Left ventricle myocardium superior (tissue), 1 donor: ENCODE measurements around the gene PLLP. TPM values are rescaled to one million over a fixed set of nuclear protein-coding genes. Genes with fewer than 3 reads are reported as not detected.
A peak's percentile ranks its signal among the peaks of the same experiment; 100 is the strongest.
"Not testable (repeated sequence)": the region's sequence is repeated elsewhere in the genome, so short reads cannot be mapped to it uniquely, and the experiment has no call there.

Experiments
- ATAC-seq: fragments of 200-7000 bp; cut with Tn5 transposase; one replicate; pipeline ENCODE4 v1.9.1; 2020; ENCODE audit warnings: mild to moderate bottlenecking, moderate library complexity
- DNase-seq: peaks from one replicate; pipeline ENCODE4 v3.0.0-alpha.2; 2020
- intact Hi-C: fragments of 100-400 bp; cut with micrococcal nuclease; formaldehyde crosslinking; loops from one replicate; pipeline ENCODE4 v1.11.0; 2022
- total RNA-seq: library from RNA; stranded (reverse); fragmentation: NEBNext Ultra II Directional; extraction: Animal tissue kit (Norgen Biotek cat#: 25700); gene quantifications from one replicate; pipeline ENCODE4 v1.2.1, GENCODE V29; 2021
- donor health status: DM: no; HTN: yes; CAD: no; lungs with severe emphysema.

PLLP gene
- total RNA-seq, 1 donor from 2014 or later: 3.1 TPM

DNA sequence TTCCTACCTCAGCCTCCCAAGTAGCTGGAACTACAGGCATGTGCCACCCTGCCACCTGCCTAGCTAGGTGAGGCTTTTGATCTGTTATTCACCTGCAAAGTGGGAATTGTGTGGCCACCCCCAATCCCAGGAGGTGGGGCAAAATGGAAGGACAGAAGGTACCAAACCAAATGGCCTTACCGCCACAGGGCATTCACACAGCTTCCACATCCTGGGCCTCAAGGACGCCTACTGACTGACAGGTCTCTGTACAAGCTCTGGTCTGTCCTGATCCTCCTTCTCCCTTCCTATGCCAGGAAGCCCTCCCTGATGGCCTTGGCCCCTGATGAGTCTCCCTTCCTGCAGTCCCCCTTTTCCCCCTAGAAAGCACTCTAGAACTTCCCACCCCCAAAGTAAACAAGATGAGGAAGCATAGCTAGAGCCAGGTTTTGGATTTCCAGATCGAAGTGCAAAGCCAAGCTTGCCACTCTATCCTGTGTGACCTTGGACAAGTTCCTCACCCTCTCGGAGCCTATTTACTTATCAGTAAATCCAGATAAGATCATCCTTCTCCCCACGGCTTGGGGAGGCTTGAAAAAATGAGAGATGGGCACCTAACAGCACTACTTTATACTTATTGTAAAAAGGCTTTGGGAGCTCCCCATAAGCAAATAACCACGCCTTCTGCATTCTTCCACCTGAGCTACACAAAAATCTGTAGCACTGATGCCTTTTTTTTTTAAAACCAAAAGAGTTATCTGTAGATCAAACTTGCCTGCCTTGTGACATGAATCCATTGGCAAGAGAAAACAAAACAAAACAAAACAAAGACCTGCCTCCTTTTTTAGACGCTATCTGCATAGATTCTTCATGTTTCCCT is 4.5 kb downstream of the PLLP start:
- ATAC-seq (no peak), DNase-seq (no peak)
- intact Hi-C loops: no loop called here

DNA sequence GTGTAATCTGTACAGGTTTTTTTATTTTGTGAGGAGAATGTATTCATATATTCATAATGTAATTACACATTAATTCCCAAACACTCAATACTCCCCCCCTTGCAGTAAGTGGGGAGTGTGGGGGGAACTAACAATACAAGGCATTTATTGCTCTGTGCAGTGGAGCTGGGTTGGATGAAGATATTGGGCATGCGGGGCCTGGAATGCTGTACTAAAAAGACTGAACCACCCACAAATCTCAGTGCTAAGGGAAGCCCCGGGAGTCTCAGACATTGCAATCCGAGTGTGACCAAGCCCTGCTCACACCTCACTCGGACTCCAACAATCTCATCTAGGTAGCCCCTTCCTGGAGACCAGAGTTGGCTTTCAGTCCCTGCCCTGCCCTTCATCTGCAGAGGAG is 6.0 kb downstream of the PLLP start:
- DNase-seq (no peak), ATAC-seq (no peak)
- intact Hi-C loops: no loop called here

DNA sequence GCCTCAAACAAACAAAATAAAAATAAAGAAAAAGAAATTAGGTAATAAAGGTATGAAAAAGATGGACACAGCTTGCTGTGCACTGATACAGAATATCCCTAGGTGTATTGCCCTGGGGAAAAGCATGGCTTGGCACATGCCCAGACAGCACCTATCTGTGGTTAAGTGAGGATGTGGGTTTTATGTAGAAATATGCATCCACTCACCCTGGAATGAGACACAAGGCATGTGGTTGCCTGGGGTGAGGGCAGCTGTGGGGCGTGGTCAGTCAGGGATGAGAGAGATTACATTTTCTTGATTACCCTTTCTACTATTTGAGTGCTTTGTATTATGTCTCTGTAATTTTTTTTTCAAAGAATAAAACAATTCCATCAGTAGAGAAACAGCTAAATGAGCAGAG is 6.9 kb downstream of the PLLP start:
- intact Hi-C loops: no loop called here
- ATAC-seq (no peak), DNase-seq (no peak)

DNA sequence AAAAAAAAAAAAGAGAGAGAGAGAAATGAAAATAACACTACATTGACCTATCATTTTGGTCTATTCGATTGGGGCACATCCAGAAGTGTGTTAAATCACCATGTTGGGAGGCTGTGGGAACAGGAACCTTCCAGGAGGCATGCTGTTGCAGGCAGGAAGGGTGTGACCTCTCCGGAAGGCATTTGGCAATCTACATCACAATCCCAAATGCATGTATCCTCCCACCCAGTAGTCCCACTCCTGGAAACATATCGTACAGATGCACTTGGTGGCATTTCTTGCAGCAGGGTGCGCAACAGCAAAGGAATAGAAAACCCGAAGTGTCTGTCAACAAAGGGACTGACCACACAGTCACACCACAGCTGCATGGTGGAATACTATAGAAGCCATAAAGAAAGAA is 7.9 kb downstream of the PLLP start:
- ATAC-seq: peak; percentile 79
- DNase-seq: no peak
- intact Hi-C loops: no loop called here

DNA sequence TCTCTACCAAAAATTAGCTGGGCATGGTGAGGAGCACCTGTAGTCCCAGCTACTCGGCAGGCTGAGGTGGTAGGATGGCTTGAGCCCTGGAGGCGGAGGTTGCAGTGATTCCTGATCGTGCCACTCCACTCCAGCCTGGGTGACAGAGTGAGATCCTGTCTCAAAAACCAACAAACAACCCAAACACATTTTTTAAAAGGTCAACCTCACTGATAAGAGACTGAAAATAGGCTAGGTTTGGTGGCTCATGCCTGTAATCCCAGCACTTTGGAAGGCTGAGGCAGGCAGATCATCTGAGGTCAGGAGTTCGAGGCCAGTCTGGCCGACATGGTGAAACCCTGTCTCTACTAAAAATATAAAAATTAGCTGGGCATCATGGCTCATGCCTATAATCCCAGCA is 8.5 kb downstream of the PLLP start:
- intact Hi-C loops, DNase-seq, ATAC-seq: not testable (repeated sequence)

DNA sequence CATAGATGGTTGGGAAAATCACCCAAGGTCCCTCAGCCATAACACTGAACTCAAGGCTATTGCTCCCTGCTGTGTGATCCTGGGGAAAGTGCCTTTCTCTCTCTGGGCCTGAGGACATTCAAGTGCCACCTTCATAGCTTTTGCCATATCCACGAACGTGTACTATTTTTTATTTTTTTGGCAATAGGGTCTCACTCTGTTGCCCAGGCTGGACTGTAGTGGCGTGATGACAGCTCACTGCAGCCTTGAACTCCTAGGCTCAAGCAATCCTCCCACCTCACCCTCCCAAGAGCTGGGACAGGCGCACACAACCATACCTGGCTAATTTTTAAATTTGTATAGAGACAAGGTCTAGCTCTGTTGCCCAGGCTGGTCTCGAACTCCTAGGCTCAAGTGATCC is 10.6 kb downstream of the PLLP start:
- ATAC-seq (no peak), DNase-seq (no peak)
- intact Hi-C loops: no loop called here

DNA sequence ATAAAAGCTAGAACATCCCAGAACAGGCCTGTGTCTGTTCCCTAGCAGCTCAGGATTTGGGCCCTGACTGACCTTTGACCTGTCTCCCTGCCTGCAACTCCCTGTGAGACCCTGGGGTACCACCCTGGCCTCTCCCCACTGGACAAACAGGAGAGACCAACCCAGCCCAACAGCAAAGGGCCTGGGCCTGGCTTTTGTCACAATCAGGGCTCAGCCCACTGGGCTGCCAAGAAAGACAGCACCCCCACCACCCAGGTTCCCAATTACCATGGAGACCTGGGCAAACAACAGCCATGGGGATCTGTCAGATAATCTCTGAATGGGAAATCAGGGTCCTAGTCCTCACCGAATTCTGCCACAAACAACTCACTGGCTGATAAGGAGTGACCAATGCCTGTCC is 11.1 kb downstream of the PLLP start:
- ATAC-seq (no peak), DNase-seq (no peak)
- intact Hi-C loops: no loop called here

DNA sequence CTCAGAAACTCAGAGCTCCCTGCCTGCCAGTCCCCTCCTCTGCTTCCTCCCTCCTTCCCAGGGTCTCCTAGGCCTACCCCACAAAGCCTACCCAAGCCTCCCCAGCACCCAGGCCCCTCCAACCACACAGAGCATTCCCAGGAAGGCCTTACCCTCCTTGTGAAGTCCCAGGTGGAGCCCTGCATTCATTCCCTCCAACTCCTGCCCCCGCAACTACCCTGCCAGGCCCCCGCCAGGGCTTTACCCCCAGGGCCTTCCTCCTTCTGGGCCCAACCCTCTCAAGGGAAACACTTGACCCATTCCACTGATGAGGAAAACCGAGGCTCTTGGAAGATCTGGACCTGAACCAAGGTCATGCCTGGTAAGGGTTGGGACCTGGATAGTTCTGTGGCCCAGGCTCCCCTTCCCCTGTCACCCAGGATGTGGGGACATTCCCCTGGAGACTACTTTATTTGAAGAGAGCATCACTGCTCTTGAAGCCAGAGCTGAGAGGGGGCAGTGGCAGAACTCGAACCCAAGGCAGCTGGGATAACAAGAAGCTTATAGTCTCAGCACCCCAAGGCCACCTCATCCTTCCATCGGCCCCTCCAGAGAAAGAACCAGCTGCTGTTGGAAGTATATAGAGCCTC is 12.5 kb downstream of the PLLP start:
- DNase-seq (no peak), ATAC-seq (no peak)
- intact Hi-C loops: no loop called here

DNA sequence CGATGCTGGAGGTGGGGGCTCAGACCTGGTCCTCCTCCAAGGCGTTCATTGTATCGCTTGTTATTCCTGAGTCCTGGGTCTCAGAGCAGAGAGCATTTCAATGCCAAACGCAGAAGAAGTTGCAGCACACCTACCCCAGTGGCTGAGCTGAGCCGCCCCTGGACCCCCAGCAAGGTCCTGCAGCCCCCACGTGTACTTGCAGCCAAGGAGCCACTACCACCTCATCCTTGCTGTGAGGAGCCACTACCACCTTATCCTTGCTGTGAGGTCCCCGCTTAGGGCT is 13.5 kb downstream of the PLLP start:
- DNase-seq (no peak), ATAC-seq (no peak)
- intact Hi-C loops: no loop called here

DNA sequence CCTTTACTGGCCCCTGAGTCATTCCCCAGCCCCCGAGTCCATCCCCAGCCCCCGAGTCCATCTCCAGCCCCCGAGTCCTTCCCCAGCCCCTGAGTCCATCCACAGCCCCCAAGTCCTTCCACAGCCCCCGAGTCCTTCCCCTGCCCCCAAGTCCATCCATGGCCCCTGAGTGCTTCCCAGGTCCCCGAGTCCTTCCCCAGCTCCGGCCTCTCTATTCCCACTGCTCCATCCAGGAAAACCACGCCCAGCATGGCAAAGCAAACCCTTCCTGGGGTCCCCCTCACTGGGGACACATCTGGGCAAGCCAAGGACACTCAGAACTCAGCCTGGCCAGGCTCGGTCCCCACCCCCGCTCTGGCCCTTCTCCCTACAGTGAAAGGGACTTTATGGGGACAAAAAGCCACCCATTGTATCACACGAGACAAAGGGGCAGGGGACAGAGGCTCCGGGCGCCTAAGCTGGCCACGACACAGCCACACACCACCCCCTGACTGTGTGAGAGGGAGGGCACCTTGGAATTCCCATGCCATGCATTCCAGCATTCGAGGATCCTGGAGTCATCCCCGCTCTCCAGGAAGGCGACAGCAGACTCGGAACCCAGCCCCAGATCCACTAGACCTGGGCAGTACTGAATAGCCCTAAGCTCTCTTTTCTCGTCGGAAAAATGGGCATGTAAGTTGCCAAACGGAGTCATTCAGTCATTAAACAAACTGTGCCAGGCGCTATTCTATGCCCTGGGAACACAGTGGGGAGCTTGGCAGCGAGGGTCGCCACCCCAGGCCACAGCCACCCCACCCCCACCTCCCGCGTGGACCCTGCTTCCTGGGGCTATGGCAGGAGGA is 14.0 kb downstream of the PLLP start:
- no peak for DNase-seq
- ATAC-seq: no peak
- intact Hi-C loops: no loop called here

DNA sequence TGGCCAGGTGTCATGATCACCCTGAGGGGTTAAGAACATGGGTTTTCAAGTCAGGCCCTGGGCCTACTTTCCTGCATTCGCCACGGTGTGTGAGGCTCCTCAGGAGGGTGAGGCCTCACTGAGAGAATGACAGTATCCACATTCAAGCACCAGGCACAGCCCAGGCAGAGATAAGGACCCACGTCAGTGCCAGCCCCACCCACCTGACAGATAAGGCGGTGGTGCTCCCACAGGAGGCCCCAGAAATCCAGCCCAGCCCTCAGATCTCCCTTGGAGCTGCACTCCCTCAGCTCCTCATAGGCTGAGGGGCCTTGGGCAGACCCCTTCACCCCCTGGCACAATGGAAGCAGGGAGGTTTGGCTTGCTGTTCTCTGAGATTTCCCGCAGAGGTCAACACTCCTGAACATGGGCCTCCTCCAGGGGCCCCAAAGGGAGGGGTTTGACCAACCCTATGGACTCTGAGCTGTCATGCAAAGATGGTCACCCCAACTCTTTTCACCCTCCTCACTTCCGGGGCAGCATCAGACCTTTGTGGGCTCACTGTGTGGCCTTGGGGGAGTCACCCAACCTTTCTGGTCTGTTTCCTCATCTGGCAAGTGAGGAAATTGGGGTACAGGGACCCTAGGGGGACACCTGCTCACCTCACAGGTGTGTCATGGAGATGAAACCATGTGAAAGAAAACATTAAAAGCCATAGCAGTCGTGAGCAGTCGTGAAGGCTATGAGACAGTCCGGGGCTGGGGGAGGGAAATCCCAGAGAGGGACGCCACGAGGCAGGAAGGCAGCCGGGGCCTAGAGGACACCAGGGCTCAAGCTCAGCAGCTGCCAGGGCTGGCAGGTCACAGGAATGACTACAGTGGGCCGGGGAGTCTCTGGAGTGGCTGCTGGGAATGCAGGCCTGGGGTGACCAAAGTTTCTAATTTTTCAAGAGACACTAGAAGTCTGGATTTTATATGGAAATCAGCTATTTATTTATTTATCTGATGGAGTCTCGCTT is 15.4 kb downstream of the PLLP start:
- ATAC-seq (peak; percentile 75), DNase-seq (peak; percentile 80)
- intact Hi-C loops: no loop called here

DNA sequence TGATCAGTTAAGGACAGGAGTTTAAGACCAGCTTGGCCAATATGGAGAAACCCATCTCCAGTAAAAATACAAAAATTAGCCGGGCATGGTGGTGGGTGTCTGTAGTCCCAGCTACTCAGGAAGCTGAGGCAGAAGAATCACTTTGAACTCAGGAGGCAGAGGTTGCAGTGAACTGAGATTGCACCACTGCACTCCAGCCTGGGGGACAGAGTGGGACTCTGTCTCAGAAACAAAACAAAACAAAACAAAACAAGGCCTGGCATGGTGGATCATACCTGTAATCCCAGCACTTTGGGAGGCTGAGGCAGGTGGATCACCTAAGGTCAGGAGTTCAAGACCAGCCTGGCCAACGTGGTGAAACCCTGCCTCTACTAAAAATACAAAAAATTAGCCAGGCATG is 17.1 kb downstream of the PLLP start:
- ATAC-seq, DNase-seq, intact Hi-C loops: not testable (repeated sequence)

DNA sequence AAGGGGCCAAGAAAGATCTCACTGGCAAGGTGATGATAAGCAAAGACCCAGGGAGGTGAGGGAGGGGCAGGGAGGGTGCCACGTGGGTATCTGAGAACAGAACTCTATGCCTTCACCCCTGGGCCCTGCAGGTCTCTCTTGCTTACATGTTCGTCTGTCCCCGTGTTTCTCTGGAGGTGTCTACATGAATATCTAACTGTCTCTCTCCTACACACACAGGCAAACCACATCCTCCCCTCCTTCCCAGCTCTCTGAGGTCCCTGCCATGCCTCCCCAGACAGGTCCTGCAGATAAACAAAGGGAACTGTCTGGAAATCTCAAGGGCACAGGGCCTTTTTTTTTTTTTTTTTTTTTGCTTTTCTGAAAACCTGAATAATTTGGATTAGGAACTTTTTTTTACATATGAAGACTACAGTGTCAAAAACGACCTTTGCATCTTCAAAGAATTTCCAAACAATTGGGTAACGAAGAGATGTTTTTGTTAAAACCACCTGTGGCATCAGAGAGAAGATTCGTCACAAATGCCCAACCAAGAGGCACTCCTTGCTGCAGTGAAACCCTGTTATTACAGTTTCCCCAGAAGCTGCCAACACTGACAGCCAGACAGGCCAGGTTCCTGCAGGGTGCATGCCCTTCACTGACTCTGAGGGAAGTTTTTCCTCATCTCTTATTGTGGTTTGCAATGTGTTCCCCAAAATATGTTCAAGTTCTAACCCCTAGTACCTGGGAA is 17.8 kb downstream of the PLLP start:
- ATAC-seq (peak; percentile 45), DNase-seq (no peak)
- intact Hi-C loops: no loop called here

DNA sequence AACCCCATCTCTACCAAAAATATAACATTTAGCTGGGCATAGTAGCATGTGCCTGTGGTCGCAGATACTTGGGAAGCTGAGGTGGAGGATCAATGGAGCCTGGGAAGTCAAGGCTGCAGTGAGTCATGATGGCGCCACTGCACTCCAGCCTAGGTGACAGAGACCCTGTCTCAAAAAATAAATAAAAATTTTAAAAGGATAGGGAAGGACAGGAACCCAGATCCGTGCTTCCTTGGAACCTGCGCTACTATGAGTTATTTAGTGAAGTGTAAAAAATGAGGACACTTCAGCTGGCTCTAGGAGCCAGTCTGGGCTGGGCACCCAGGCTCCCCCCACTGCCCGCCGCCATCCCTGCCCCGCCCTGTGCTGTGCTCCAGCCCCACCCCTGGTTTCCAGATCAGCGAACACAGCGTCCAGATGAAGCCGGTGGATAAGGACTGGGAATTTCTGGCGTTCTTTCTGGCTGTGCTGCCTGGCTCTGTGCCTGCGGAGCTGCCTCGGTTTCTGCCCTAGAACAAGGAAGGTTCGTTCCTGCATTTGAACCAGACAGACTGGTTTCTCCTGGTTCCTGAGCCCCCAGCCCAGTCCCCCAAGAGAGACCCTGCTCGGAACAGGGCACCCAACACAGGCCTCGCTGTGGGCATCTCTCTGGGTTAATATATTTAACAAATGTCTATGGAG is 18.5 kb downstream of the PLLP start:
- ATAC-seq: peak; percentile 86
- intact Hi-C loops: no loop called here
- peak; percentile 86 for DNase-seq

DNA sequence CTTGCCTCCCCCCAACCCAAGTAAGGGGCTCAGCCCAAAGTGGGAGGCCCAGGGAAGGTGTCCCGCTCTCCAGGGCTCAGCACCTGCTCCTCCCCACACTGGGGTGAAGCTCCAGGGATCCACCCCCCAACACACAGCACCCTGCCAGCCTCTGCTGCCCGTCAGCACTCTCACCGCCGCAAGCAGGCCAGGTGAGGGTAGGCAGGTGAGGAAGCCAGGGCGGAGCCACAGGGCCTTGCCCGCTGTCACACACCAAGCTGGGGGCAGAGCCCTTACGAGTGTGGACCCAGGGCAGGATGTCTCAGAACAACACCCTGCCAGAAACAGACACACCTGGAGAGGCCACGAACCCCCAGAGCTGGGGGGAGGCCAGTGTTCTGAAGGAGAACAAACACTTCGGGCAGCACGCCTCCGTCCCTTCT is 19.5 kb downstream of the PLLP start:
- ATAC-seq (no peak), DNase-seq (no peak)
- intact Hi-C loops: no loop called here

DNA sequence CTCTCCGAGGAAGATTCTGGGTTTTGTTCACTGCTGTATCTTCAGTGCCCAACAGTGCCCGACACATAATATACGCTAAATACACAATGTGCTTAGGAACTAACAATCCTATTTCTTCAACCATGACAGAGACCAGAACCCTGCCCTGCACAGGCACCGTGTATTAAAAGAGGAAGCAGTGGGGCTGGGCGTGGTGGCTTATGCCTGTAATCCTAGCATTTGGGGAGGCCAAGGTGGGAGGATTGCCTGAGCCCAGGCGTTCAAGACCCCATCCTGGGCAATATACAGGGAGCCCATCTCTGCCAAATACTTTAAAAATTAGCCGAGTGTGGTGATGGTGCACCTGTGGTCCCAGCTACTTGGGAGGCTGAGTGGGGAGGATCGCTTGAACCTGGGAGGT is 20.1 kb downstream of the PLLP start:
- intact Hi-C loops: no loop called here
- ATAC-seq: no peak
- DNase-seq: no peak

DNA sequence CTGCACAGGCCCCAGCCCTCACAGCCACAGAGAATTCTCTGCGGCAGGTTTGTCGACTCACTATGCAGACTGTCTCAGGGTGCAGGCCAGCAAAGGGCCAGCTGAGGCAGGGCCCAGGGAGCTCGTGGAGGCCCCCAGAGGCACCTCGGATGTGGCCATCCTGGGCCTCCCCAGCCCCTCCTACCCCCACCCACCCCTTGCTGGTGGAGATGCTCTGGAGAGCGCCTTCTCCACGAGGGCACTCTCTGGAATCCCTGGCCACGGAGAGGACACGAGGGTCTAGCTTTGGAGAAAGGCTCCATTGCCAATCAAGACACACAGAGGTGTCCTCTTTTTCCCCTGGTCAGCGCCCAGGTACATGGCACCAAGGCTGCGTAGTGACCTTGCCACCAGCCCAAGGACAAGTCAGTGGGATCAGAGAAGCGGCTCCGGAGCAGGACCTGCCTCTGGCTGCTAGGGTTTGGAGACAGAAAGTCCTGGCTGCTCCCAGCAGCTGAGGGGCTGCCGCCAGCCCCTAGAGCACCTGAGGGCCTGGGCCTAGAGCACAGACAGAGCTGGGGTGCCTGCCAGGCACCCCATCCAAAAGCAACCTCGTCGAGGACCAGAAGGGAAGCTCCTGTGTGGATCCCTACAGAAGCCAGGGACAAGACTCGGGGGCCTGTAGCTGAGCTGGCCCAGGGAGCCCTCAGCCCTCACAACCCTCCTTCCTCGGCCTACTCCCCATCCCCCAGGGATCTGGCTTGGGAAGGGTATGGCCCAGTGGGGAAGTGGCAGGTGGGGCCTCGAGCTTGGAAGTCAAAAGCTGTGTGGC is 20.7 kb downstream of the PLLP start:
- DNase-seq (no peak), ATAC-seq (no peak)
- intact Hi-C loops: no loop called here
